ENCODE measurements around the gene ACTG2.

DNA sequence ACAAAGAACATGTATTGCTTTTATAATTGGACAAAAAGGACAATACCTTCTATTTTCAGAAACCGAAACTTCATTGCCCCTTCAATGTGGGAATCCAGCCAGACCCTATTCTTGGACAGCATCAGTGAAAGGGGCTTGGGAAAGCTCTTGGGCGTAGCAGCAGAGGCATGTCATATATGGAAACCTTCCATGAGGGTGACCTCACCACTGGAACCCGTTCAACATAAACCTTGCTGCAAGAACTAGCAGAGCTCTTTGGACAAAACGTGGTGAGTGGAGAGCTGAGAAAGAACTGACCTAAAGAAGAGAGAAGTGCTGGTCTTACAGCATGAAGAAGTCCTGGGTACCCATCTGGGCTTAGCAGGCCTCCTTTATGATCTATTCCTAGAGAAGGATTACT, 22.7 kb upstream of the ACTG2 start:
- TF ChIP-seq, protein P1, sequence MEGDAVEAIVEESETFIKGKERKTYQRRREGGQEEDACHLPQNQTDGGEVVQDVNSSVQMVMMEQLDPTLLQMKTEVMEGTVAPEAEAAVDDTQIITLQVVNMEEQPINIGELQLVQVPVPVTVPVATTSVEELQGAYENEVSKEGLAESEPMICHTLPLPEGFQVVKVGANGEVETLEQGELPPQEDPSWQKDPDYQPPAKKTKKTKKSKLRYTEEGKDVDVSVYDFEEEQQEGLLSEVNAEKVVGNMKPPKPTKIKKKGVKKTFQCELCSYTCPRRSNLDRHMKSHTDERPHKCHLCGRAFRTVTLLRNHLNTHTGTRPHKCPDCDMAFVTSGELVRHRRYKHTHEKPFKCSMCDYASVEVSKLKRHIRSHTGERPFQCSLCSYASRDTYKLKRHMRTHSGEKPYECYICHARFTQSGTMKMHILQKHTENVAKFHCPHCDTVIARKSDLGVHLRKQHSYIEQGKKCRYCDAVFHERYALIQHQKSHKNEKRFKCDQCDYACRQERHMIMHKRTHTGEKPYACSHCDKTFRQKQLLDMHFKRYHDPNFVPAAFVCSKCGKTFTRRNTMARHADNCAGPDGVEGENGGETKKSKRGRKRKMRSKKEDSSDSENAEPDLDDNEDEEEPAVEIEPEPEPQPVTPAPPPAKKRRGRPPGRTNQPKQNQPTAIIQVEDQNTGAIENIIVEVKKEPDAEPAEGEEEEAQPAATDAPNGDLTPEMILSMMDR (IDR thresholded peaks at IDR 0.05) = no peak
- TF ChIP-seq POLR2A (IDR thresholded peaks at IDR 0.05) = no peak

Measured in uterus (tissue), 2 donors.